GM18909 (cell line): ENCODE data around the gene MAEL.
"Not testable (repeated sequence)": the region's sequence is repeated elsewhere in the genome, so short reads cannot be mapped to it uniquely, and the experiment has no call there.

Experiments
- ATAC-seq: cut with Tn5 transposase; IDR thresholded peaks from one replicate; pipeline ENCODE4 v1.9.1; 2021; ENCODE audit warnings: mild to moderate bottlenecking; ENCODE audit not compliant: unreplicated experiment, poor library complexity

The MAEL gene

DNA sequence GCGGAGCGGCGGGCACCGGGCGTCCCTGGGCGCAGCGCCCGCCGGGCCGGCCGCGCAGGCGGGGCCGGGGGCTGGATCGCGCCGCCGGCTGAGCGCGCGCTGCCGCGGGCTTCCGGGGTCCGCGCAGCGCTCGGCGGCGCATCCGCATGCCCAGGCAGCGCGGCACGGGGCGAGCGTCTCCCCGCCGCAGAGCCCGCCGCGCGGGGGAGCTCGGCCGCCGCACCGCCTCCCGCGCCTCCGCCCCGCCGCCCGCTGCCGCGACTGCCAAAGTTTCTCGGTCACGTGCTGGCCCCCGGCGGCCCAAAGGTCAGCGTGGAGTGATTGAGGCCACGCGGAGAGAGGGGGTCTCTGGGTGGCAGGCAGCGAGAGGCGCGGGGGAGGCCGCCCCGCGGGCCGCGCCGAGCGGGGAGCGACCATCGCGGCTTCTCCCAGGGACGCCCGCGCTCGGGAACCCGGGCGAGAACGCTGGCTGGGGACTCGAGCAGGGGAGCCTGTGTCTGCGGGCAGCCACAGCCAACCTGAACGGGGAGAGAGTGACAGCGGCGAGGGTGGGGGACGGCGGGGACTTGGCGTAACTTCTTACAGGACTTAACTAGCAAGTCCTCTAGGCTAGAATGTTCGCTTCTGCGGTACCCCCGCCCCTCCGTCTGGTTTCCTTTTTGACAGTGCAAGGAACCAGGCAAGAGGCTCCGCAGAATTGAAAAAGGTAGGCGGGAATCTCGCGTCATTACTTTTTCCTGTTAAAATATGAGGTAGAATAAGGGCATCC lies 13.5 kb upstream of the MAEL start, which contains the start of gene ILDR2:
TSS of gene ILDR2 (minus strand) at position 180 of the 769 bp plus-strand sequence. CDS start 272 bp downstream, outside the sequence.
- peak; percentile 68 for ATAC-seq

GRCh38 chr1:166977951-166978350 lies 11.1 kb upstream of the MAEL start:
- ATAC-seq: no peak

DNA sequence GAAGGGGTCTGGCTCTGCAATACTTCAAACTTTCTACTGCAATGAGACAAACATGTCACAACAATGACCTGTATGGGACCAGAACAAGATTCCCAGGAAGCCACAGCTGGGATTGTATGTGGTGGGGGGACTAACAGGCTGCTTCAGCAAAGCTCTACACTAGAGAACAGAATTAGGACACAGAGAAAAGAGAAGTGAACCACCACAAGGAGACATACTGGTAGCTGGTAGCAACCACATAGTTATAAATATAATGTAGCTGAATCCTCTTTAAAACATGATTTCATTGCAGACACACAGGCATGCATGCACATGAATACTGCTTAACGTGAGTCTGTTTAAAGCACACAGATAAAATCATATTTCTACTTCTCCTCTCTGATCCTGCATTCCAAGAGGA lies 10.3 kb upstream of the MAEL start:
- peak; percentile 59 for ATAC-seq

- ATAC-seq: no peak
Observed at GRCh38 chr1:166980383-166980782, 8.7 kb upstream of the MAEL start.

GRCh38 chr1:166980818-166981217 lies 8.3 kb upstream of the MAEL start:
- ATAC-seq: no peak

- ATAC-seq: no peak
Observed at GRCh38 chr1:166981589-166981988, 7.5 kb upstream of the MAEL start.

GRCh38 chr1:166999075-166999474 lies 10.0 kb downstream of the MAEL start:
- ATAC-seq: peak; percentile 46

- peak; percentile 73 for ATAC-seq
Observed at GRCh38 chr1:166999500-167000055, 10.5 kb downstream of the MAEL start.

DNA sequence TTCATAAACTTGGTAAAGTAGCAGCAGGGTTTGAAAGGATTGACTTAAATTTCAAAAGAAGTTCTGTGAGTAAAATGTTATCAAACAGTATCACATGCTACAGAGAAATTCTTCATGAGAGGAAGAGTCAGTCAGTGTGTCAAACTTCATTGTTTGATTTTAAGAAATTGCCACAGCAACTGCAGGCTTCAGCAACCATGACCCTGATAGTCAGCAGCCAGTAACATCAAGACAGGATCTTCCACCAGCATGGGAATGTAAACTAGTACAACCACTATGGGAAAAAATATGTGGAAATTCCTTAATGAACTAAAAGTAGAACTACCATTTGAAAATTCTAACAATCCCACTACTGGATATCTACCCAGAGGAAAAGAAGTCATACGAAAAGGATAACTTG lies 11.5 kb downstream of the MAEL start:
- ATAC-seq: no peak

- no peak for ATAC-seq
Observed at GRCh38 chr1:167002354-167002753, 13.3 kb downstream of the MAEL start.

GRCh38 chr1:167003711-167004110 lies 14.6 kb downstream of the MAEL start:
- peak; percentile 44 for ATAC-seq

DNA sequence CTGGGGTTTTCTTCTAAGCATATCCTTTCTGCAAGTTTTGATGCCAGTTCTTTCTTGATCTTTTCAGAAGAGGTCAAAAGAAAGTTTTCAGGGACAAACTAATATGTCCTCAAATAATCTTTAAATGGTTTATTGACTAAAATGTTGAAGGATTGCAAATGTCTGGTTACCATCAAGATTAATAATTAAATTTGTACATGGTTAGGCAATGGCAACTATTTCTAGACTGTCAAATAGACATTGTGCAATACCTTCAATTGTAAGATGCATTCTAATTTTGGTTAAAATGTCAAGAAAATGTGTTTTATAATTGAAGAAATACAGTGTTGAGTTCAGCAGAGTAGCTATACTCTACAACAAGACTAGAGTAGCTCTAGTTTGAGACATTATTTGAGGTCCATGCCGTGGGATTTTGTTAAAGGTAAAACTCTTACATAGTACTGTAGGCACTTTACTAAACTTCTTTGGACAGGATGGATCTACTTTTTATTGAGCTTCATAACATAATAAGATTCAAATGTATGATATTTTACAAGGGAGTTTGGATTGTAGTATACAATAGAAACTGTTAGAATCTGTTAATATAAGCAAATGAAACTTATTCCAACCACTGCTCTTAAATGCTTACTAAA lies 22.6 kb downstream of the MAEL start:
- ATAC-seq: no peak

GRCh38 chr1:167012570-167012969 lies 23.5 kb downstream of the MAEL start:
- ATAC-seq: no peak

DNA sequence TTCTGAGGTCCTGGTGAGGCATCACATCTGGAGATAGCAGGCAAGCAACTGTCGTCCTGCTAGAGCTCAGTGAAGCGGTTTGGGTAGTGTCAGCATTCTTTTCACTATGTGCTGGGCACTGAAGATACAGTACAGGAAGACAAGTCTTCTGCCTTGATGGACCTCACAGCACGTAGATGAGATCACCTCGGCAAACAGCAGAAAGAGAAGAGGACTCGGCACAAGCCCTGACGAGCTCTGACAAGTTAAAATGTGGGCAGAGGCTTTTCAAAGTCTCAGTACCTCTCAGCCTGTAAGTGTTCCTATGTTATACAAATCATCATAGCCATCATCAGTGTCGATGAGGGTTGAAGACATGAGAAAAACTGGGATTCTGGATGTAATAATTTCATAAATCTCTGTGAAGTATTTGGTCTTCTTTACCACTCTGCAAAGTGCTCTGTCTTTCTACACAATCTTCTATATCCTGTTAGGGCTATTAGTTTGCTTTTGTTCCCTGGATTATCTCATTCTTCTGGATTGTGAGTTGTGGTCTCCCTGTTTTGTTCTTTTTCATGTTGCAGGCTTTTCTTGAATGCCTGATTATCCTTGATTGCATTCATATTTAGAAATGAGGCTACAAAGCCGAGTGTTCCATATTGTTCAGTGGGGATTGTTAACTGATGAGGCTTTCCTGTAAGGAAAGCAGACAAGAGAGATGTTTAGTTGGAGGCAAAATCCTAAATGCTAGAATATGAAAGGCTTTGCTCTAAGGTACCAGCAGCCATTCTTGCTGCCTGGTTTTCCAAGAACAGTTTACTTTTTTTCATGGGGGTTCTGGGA lies 24.2 kb downstream of the MAEL start:
- ATAC-seq: no peak

DNA sequence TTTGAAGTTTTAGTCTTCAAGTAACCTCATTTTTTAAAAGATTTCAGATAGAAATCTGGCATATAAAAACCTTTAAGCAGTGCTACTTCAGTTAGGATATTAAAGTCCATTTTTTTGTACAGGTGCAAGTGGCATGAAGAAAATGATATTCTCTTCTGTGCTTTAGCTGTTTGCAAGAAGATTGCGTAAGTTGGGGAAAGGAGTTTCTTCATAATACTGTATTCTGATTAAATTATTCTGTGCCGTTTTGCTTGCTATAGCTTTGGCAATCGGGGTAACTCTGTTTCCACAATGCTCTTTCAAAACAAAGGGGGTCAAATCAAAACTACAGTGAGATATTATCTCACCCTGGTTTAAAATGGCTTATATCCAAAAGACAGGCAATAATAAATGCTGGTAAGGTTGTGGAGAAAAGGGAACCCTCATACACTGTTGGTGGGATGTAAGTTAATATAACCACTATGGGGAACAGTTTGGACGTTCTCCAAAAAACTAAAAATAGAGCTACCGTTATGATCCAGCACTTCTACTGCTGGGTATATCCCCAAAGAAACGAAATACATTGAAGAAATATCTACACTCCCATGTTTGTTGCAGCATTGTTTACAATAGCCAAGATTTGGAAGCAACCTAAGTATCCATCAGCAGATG lies 27.1 kb downstream of the MAEL start:
- ATAC-seq: no peak

- ATAC-seq: peak; percentile 84
Observed at GRCh38 chr1:167022384-167022783, 33.3 kb downstream of the MAEL start.

- not testable (repeated sequence) for ATAC-seq
Observed at GRCh38 chr1:167029553-167029952, 40.5 kb downstream of the MAEL start.

- no peak for ATAC-seq
Observed at GRCh38 chr1:167033646-167034045, 44.6 kb downstream of the MAEL start.

DNA sequence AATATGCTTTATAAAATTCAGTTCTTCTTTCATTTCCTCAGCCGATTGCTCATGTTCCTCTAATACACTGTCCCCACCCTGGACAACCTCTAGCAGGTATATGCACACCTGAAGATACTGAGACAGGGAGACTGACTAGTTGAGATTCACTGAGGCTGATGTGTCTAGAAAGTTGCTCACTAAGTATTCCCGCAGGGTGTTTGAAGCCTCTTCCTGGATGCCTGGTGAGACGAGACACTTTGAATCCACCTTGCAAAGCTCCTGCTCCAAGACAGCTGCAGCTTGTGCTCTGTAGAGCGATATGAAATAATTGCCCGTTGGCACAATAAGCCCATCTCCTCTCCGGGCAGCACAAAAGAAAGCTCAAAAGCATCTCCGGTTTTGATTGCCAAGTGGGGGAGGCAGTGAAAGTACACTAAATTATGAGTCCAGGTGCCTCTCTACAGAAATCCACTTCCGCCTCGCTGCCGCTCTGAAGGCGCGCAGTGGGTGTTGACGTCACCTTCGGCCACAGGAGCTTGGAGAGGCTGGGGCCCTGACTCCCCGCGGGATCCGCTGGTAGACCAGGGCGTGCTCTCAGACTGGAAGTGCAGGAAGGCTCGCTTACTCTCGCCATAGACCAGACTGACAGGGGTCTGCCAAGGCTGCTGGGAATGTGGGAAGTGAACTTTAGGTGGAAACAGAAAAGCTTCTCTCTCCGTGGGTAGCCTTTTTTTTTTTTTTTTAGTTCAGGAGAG lies 54.8 kb downstream of the MAEL start:
- peak; percentile 97 for ATAC-seq

GRCh38 chr1:167051907-167052306 lies 62.8 kb downstream of the MAEL start:
- no peak for ATAC-seq
